ENCODE data around the gene SNAP25.

The SNAP25 gene

GRCh38 chr20:10268636-10269035, 50.0 kb downstream of the SNAP25 start:
- DNase-seq: no peak

- DNase-seq: no peak
Observed at GRCh38 chr20:10270630-10271029, 52.0 kb downstream of the SNAP25 start.

- DNase-seq: no peak
Observed at GRCh38 chr20:10271494-10272219, 53.0 kb downstream of the SNAP25 start.

- DNase-seq: no peak
Observed at GRCh38 chr20:10276878-10277580, 58.4 kb downstream of the SNAP25 start.

GRCh38 chr20:10277616-10278015, 59.0 kb downstream of the SNAP25 start:
- no peak for DNase-seq

- DNase-seq: no peak
Observed at GRCh38 chr20:10278412-10278811, 59.8 kb downstream of the SNAP25 start.

GRCh38 chr20:10280018-10280908, 61.6 kb downstream of the SNAP25 start:
- no peak for DNase-seq

GRCh38 chr20:10281911-10282310, 63.3 kb downstream of the SNAP25 start:
- DNase-seq: no peak

- no peak for DNase-seq
Observed at GRCh38 chr20:10282979-10283456, 64.4 kb downstream of the SNAP25 start.

- no peak for DNase-seq
Observed at GRCh38 chr20:10286356-10286755, 67.7 kb downstream of the SNAP25 start.

- no peak for DNase-seq
Observed at GRCh38 chr20:10288421-10288820, 69.8 kb downstream of the SNAP25 start.

- no peak for DNase-seq
Observed at GRCh38 chr20:10288954-10289646, 70.5 kb downstream of the SNAP25 start.

GRCh38 chr20:10291568-10292248, 73.1 kb downstream of the SNAP25 start:
- no peak for DNase-seq

GRCh38 chr20:10297223-10297622, 78.6 kb downstream of the SNAP25 start:
- DNase-seq: no peak

GRCh38 chr20:10297684-10298240, 79.1 kb downstream of the SNAP25 start:
- DNase-seq: no peak

- DNase-seq: no peak
Observed at GRCh38 chr20:10300582-10301446, 82.2 kb downstream of the SNAP25 start.

GRCh38 chr20:10303852-10304251, 85.2 kb downstream of the SNAP25 start:
- no peak for DNase-seq

GRCh38 chr20:10304471-10305046, 85.9 kb downstream of the SNAP25 start:
- DNase-seq: no peak

GRCh38 chr20:10306440-10307358, 88.1 kb downstream of the SNAP25 start:
- DNase-seq: peak in 1 of 2 donors; percentile 14

All from CD4-positive, alpha-beta T cell treated with Interferon alpha-2 for 1 hour (primary cell).